Measurements from ENCODE around the gene ACTA2. TPM values are rescaled to one million over a fixed set of nuclear protein-coding genes. Genes with fewer than 3 reads are reported as not detected.

The ACTA2 gene
- total RNA-seq, 1 experiment from 2014 or later = 2.4 TPM

GRCh38 chr10:88896372-88896993 lies 56.1 kb downstream of the ACTA2 start:
- H2BK120ac ChIP-seq (ENCODE audit: low read depth, low read length, poor library complexity, severe bottlenecking) = no peak overlapping the region
- Mint-ChIP-seq H3K9me3 (no peaks in the 10 kb centered on the region), H3K36me3 (ENCODE audit: insufficient read depth in 1 of 3, low read depth in 3 of 3) (no peaks in the 10 kb centered on the region), H3K27ac (peak overlapping the region in 1 of 3 experiments; percentile 30; a peak in 1 of 7 replicates), H3K4me3 (no peak overlapping the region), H3K27me3 (ENCODE audit: low read depth) (no peaks in the 10 kb centered on the region), H3K4me1 (peaks cover 18 to 22% of the 10 kb centered on the region in 2 experiments)
- no peak overlapping the region for H3T11ph ChIP-seq (ENCODE audit: low read length)
- no peak overlapping the region for H3K56ac ChIP-seq (ENCODE audit: insufficient read length, low read depth, low read length)
- no peak for DNase-seq
- no peaks in the 10 kb centered on the region for H3K9me3 ChIP-seq (ENCODE audit: control insufficient read depth, low read depth, low read length)
- H4K91ac ChIP-seq (ENCODE audit: insufficient read length, low read depth, low read length) = no peak overlapping the region
- no peaks in the 10 kb centered on the region for H3K79me1 ChIP-seq (ENCODE audit: insufficient read depth, low read depth, low read length, poor library complexity, severe bottlenecking)
- TF ChIP-seq, protein P1, sequence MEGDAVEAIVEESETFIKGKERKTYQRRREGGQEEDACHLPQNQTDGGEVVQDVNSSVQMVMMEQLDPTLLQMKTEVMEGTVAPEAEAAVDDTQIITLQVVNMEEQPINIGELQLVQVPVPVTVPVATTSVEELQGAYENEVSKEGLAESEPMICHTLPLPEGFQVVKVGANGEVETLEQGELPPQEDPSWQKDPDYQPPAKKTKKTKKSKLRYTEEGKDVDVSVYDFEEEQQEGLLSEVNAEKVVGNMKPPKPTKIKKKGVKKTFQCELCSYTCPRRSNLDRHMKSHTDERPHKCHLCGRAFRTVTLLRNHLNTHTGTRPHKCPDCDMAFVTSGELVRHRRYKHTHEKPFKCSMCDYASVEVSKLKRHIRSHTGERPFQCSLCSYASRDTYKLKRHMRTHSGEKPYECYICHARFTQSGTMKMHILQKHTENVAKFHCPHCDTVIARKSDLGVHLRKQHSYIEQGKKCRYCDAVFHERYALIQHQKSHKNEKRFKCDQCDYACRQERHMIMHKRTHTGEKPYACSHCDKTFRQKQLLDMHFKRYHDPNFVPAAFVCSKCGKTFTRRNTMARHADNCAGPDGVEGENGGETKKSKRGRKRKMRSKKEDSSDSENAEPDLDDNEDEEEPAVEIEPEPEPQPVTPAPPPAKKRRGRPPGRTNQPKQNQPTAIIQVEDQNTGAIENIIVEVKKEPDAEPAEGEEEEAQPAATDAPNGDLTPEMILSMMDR (conservative IDR thresholded peaks at IDR 0.05) = no peak
- no peak overlapping the region for H3K4me2 ChIP-seq (ENCODE audit: insufficient read depth, insufficient read length, low read length)
- H2BK5ac ChIP-seq (ENCODE audit: insufficient read length, low read length) = no peak overlapping the region
- no peak overlapping the region for H3K18ac ChIP-seq (ENCODE audit: insufficient read length, low read depth, low read length)
- H3K14ac ChIP-seq (ENCODE audit: insufficient read depth, low read length) = no peak overlapping the region
- no peaks in the 10 kb centered on the region for H3K27me3 ChIP-seq (ENCODE audit: insufficient read depth, low read length)
- no CpG with 5 or more reads among the region's 4 CpGs for WGBS (ENCODE audit: extremely low coverage, insufficient read length, low lambda C conversion rate)
- no peak overlapping the region for H3K4ac ChIP-seq (ENCODE audit: low read depth, low read length)
- H2AK5ac ChIP-seq (ENCODE audit: insufficient read length, low read length) = no peak overlapping the region
- H2BK20ac ChIP-seq (ENCODE audit: low read depth, low read length, poor library complexity, severe bottlenecking) = no peak overlapping the region
- no peaks in the 10 kb centered on the region for H3K23me2 ChIP-seq (ENCODE audit: insufficient read length, low read depth, low read length, poor library complexity, severe bottlenecking)
- H3K23ac ChIP-seq (ENCODE audit: insufficient read length, low read depth, low read length) = no peak overlapping the region
- no peak overlapping the region for H2AFZ ChIP-seq (ENCODE audit: low read length)
- no peak overlapping the region for H3K27ac ChIP-seq (ENCODE audit: insufficient read length, low read depth, low read length)
- H2BK12ac ChIP-seq (ENCODE audit: insufficient read length, low read depth, low read length) = no peak overlapping the region
- H2BK15ac ChIP-seq (ENCODE audit: low read depth, low read length) = no peak overlapping the region
- H4K5ac ChIP-seq (ENCODE audit: insufficient read length, low read depth, low read length) = no peak overlapping the region
- H3K9ac ChIP-seq (ENCODE audit: extremely low read depth, insufficient read length, low read length) = no peak overlapping the region
- no peaks in the 10 kb centered on the region for H3K79me2 ChIP-seq (ENCODE audit: insufficient read depth, low read length)
- H4K20me1 ChIP-seq (ENCODE audit: control insufficient read depth, insufficient read depth, insufficient read length) = no peaks in the 10 kb centered on the region
- H3K4me1 ChIP-seq (ENCODE audit: insufficient read depth, low read length) = peaks cover 3% of the 10 kb centered on the region; the same call in 1 of the 2 replicates
- H4K8ac ChIP-seq (replicated peaks; ENCODE audit: insufficient read length, low read depth, low read length) = no peak overlapping the region
